NCI-H446 (cell line): ENCODE data around the gene FOXP1.

Experiments
- DNase-seq, 2 experiments: peaks; one replicate each; lab custom pipeline; 2025; lab: John Stamatoyannopoulos, UW

The FOXP1 gene

DNA sequence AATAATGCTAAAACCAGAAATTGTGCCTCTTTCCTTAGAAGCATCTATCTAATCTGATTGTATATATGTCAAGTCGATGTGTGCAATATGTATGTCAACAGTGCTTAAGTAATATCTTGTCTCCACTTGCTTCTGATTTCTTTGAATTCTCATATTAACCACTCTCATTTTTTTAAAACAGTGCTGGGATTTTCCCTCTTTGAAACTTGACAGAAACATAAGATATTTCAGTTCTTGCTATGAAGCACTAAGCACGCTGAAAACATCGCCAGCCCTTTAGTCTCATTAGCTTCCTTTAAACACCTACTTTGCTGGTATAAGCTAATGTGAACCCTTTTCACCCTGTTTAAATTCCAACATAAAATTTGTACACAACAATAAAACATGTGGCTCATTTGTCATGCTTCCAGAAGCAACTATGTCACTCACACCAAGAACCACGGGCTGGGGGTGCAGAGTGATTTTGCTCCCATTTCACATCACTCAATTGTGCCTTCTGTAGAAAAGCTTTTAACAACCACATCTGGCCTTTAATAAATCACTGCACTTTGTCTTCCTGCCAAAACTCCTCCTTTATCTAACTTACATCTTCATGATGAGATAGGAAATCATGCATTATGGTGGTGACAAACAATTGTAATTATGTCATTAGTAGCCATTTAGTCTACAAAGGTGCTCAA is 185.2 kb downstream of the FOXP1 start:
- no peak for DNase-seq

DNA sequence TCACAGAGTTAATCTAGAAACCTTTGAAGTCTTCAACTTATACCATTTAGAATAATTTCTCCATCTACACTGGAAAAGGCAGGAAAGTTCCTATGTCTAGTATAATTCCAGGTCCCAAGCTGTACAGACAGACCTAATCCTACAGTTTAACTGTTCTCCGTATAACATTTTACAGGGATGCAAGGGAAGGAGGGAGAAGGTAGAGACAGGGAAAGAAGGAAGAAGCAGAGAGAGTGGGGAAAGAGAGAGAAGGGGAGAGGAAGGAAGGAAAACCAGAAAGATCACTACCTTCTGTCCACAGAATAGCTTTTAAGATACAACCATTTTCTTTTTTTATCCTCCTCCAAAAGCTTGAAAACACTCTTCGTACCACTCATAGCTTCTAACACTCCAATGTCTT is 185.8 kb downstream of the FOXP1 start:
- no peak for DNase-seq

DNA sequence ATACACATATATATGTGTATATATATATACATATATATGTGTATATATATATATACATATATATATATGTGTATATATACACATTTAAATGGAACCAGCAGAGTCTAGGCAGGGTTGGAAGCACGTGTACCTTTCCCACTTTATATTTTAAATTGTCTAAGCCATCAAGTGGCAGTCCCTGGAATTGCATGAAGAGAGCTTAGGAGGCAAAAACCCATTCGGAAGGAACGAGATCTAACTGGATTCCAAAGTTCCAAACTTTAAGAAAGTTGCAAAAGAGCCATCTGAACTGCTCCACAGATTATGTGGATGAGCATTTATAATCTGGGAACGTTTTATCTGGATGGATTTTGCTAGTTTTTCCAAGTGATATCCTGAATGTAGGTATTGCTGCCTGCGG is 186.5 kb downstream of the FOXP1 start:
- DNase-seq: peak in 1 of 2 experiments; percentile 0

DNA sequence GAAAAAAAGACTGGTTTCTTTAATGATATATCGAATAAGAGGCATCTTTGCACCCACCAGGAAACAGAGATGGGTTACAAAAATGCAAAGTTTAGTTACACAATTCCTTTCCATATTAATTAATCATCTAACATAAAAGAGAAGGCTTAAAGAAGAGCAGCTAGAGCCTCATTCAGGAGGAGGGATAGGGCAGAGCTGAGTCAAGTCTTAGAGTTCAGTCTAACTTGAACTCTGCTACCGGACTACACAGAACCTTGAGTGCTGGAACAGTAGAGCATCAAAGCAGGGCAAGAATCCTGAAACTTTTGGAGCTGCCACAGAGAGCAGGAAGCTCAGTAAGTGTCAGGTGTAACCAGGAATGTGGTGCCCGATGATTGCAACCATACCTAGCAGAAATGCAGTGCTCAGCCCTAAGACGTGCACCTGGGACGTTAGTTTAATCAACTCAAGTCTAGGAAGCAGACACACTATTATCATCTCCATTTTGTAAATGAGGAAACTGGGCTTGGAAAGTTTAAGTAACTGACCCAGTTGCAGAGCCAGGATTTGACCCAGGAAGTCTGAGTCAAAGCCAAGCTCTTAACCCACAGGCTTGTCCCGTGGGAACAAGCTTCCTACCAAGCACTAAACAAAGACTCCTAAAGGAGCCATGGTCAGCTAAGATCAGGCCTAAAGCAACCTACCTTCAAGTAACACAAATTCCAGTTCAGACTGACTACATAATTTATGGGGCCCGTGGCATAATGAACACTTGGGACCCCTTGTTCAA is 187.4 kb downstream of the FOXP1 start:
- DNase-seq: no peak

DNA sequence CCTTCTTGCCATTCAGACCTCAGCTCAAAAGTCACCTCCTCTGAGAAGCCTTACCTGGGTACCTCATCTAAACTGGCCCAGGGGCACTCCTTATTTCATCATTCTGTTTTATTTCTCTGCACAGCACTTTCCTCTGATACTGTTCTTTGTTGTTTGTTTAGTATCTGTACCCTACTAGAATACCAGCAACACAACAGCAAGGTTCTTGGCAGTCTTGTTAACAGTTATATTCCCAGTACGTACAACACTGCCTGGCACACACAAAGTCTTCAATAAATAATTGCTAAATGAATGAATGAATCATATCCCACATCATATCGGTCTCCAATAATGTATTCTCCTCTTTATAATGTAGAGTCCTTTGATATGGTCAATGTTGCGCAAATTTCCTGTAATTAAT is 188.1 kb downstream of the FOXP1 start:
- DNase-seq: no peak

DNA sequence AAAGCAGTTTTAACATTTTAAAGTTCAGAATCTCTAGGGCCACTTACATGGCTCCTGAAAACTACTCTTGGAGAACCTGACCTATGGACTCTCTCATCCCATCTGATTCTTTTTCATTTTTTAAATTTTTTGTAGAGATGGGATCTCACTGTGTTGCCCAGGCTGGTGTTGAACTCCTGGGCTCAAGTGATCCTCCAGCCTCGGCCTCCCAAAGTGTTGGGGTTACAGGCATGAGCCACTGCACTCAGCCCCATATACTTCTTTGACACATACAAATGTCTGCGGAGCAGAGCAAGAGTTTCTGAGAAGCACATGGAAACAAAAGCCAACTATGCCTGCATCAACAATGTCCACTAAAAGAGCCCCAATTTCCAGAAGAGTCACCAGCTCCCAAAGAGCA is 189.8 kb downstream of the FOXP1 start:
- no peak for DNase-seq

DNA sequence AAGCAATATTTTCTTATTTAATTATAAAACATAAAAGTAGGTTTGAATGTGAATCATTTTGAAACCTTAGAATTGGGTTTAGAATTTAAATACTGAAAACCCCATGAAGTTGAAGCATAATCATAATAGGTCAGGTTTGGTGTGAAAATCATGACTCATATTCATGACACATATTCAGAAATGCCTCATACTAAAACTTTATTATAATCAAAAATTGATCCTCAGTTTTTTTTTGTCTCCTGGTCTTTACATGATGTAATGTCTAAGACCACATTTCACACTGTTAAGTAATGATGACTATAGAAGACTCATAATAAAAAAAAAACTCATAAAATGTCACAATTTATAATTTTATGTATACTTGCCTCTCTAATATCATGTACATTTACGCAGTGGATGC is 190.4 kb downstream of the FOXP1 start:
- DNase-seq: no peak

DNA sequence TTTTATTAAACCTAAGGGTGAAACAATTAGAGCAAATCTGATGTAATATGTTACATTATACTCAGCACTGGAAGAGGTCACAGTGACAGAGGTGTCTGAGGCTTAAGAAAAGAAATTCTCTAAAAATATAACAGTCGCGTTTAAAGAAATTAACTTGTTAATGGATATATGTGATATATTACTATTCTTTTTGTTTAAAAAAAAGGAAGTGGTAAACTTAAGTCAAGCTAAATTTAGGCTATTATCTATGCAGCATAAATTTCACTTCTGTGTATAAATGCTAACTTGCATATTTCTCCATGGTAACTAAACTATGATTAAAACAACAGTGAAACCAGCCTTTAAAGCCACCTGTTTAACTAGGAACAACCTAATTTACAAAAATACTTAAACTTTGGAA is 191.3 kb downstream of the FOXP1 start:
- DNase-seq: no peak

DNA sequence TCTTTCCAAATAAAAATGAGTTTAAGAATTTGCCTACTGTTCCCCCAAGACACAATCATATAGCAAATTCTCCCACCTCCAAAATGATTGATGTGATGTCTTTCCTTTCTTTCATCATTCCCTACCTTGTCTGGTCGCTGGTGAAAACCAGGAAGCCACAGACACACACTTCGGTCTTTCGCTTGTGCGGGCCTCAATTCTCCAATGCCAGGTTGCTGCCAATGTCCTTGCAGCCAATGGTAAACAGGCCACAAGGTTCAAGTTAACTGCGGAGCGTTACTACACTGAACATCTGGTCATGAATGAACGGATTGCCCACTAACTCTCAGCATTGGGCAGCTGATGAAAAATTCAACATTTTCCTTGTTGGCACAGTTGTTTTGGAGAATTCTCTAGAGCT is 192.2 kb downstream of the FOXP1 start:
- no peak for DNase-seq

DNA sequence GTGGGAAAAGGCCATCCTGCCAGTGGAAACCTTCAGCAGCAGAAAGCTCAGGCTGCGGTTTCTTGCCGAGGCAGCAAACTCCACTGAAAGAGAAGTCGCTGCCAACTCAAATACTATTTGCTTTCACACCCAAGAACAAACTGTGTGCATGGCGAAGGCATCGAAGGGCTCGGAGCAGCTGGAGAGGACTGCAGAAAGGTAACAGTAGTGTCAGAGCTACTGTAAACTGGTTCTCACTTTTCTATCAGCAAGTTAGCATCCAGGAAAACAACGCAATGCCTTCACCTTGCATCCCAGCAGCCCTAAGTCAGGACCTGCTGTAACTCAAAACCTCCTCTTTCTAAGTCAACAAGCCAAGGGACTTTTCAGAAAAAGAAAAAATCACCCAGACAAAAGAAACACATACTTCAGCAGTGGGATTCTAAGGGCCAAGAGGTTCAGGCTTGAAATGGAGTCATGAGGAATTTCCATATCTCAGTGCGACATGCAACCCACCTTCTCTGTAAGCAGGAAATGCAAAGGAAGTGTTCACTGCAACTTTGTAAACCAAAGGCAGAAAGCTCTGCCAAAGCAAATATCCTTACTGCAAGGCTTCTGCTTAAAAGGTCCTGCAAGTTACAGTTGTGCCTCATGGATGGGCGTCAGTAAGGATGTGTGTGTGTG is 193.5 kb downstream of the FOXP1 start:
- no peak for DNase-seq

DNA sequence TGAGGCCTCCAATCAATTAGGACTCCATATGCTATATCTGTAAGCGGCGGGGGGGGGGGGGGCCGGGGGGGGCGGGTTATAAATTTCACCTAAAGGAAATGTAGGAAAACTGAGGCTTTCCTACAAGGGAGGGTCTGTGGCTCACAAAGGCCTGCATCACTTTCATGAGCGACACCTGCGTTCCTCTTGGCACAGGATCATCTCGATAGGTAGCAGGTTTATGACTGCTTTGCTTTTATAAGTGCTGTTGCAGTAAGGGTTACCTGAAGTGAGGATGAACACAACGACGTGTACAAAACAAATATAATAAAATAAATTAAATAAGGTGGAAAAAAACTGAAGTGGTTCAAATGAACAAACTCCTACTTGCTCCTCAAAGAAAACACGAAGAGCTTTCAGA is 194.3 kb downstream of the FOXP1 start:
- no peak for DNase-seq

DNA sequence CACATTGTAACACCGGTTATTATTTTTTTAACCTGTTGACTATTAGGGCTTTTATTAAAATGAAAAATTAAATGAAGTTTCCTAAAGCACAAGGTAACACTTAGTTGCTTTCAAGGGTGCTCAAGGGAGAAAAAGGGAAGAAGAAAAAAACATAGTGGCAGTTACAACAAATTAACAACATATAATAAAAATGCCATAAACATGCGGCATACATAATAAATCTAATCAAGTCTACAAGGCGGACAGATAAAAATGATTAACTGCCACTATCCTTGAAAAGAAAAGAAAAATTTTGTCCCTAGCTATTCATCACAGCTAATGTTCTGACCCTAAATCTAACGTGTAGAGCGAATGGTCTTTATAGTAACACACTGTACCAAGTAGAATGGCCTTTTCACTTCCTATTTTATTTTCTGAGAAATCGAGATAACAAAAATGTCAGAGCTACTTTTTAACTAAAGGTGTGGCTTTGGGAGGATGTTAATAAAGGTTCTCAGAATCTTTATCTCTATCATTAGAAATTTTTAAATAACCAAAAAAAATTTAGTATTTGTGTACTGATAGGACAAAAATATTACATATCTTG is 194.9 kb downstream of the FOXP1 start:
- no peak for DNase-seq

DNA sequence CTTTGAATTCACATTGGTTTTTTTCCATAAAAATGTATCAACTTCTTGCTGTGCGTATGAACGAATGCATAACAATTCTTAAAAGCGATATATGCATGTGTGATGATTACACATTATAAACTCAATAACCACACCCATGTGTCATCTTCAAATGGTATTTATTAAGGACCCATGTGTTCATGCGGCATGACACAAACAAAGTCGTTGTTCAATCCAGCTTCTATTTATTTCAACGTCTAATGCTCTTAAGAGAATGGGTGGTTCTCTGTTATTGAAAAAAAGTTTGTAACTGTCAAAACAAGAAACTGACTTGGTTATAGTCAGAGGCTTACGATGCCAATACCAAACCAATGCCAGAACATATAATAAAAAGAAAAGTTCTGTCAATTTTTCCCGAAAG is 195.9 kb downstream of the FOXP1 start:
- no peak for DNase-seq

DNA sequence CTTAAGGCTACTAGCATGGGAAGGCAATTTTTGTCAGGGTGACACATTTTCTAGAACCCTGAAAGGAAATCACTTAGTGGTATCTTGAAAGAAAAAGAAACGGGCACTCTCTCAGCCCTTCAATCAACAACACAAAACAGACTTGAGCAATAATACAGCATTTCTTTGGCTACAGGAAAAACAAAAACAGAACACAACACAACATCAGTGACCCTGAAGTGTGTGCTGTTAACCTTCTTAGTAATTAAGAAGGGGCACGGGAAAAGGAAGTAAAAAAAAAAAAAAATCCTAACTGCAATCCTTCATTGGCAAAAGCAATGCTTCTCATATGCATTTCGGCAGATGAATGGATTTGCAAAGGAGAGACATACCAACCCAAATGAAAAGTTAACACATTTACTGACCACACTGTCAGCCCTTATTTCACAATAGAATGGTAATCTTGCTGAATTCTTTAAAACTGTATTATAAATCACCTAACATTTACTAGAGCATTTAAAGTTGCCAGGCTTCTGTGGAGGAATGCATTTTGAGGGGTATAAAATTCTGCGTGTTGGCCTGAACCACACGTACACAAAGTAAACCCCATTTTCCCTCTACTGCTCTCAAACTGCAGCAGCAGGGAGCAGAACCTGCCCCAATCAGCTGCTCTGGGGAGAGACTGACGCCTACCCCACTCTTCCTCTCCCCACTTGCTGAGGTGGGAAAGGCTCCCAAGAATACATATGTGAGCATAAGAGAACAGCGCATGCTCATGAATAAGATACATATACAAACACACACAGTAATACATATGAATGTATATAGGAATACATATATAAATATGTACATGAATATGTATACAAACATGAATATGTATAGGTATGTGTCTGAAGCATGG is 198.5 kb downstream of the FOXP1 start:
- DNase-seq: no peak

DNA sequence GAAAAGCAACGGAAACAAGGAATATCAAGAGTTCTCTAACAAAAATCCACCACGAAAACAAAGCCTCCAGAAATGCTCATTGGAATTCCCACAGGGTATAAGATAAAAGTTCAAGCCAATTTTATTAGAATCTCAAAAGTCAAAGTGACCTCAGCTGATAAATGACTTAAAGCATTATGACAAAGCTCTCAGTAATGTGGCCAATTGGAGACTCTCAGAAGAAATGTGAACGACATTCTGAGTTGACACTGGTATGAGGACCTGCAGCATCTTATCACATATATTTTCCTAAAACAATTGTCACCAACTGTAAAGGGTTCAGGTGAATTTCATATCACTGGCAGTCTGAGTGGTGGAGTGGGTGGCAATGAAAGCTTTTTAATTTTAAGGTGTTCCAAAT is 199.1 kb downstream of the FOXP1 start:
- no peak for DNase-seq

DNA sequence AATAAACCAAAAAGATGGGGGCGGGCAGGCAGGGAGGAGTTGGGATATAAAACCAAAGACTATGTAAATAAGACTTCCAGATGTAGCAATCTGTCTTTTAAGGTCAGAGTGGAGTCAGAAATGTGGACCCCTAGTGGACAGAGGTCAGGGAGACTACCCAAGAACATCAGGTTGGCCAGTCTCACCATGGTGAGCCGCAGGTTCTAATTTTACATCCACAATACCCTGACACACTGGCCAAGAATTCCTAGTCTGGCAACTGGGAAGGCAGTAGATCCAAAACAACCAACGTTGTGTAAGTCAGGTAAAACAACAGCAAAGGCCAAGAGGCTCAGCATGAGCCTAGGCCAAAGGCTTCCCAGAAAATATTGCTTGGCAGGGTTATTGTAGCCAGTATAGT is 203.4 kb downstream of the FOXP1 start:
- no peak for DNase-seq

DNA sequence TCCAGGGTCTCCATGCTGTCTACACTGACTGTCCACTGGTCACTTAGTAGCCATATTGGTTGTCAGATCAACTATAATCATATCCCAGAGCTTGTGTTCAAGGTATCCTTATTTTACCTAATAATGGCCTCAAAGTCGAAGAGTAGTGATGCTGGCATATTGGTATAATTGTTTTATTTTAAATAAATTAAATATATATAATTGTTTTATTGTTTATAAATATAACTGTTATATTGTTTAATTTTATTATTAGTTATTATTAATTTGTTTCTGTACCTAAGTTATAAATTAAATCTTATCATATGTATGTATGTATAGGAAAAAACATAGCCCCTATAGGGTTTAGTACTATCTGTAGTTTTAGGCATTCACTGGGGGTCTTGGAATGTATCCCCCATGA is 205.0 kb downstream of the FOXP1 start:
- no peak for DNase-seq

DNA sequence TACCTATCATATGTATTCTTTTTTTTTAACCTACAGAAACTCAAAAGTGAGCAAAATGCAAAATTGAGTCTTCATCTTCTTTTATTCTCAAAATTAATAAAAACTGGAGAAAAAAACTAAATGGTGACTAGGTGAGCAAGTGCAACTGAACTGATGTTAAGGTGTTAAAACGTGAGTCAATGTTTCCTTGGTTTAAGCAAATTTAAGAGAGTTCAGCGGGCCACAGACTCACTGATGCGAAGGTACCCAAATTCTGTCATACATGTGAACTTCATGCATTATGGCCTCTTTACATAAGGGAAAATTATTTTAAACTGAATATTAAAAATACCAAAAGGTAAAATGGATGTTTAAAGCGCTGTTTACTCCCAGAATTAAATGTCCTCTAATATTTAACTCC is 206.6 kb downstream of the FOXP1 start:
- DNase-seq: no peak

DNA sequence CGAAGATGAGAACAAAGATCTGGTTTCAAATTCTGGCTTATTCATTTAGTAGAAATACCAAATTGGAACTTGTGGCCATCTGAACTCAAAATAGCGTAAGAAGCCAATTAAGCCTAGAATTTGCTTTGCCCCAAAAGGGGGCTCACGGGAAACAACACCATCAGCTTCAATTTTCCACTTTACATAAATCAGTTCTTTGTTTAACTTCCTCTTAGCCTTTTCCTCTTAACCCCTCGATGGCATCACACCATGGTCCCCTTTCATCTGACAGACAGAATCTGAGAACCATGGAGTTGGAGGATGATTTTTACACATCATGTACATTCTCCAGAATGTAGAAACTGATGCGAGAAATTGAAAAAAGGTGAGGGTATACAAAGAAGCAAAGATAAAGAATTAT is 207.0 kb downstream of the FOXP1 start:
- DNase-seq: no peak

DNA sequence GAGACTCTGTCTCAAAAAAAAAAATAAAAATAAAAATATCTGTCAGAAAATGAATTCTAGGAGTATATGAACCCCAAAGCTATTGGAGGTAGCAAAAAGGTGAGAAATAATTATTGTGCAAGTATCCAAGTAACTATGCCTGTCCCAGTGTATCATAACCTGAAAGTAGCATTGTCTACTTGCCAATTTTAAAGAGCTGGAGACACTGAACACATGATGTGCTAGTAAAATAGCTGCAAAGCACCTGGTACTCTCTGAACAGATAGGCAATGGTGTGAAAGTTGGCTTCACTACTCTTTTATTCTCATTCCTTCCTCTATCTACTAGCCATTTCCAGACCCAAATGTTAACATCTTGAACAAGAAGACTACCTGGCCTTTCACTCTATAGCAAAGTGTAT is 208.9 kb downstream of the FOXP1 start:
- DNase-seq: no peak

DNA sequence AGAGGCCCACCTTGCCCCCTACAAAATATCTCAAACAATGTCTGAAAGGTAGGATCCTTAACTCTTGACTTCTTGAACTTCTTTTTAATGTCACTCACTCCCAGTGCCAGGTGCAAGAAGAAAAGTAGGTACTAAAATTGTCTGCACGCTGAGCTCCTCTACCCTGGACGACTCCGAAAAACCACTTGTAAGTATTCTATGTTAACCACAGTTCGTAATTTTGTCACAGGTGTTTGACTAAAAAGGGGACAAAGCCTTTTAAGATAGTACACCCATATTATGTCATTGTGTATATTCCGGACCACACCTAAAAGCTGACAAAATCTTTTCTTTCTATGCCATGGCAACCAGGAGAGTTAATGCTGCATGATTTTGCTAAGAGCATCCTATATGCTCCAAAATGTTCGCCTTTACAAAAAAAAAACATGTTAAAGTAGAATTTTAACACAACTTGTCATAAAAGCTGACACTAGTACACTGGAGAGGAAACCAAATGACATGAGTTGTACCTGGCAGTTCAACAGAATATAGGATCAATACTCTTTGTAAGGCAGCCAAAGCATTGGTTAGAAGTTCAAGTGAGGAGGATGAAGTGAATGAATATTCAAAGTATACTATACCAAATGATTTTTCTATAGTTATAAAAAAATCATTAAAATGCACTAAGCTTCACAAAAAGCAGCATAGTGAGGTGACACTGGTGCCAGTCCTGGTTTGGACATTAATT is 210.5 kb downstream of the FOXP1 start:
- DNase-seq: no peak
